NCI-H187 treated with DMSO at 0.1 percent for 48 hours (cell line): ENCODE data around the gene SLC38A1.

Source experiments
- DNase-seq: peaks from one replicate; lab custom pipeline; 2025; lab: John Stamatoyannopoulos, UW

The SLC38A1 gene

DNA sequence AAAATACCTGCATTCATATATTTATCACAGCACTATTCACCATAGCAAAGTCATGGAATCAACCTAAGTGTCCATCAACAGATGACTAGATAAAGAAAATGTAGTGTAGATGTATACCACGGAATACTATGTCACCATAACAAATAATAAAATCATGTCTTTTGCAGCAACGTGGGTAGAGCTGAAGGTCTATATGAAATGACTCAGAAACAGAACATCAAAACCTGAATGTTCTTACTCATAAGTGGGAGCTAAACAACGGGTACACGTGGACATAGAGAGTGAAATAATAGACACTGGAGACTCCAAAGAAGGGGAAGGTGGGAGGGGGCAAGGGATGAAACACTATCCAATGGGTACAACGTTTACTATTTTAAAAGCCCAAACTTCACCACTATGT is 37.9 kb downstream of the SLC38A1 start:
- no peak for DNase-seq

GRCh38 chr12:46230306-46230705 is 38.5 kb downstream of the SLC38A1 start:
- DNase-seq = no peak

DNA sequence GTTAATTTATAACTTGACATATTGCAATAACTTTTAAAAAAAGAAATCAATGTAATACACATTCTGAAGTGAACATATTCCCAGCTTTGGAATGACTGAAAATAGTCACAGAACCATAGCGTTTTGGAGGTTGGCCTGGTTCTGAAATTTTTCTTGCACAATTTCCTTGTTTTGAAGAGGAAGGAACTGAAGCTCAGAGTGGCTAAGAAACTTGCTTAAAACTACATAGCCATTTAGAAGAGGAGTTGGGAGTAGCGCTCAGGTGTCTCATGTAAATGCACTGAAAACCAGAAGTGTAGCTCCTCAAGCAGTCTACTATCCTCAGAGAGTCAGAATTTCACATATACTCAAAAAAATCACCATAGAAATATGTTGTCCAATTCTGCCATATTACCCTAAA is 41.2 kb downstream of the SLC38A1 start:
- DNase-seq = no peak

DNA sequence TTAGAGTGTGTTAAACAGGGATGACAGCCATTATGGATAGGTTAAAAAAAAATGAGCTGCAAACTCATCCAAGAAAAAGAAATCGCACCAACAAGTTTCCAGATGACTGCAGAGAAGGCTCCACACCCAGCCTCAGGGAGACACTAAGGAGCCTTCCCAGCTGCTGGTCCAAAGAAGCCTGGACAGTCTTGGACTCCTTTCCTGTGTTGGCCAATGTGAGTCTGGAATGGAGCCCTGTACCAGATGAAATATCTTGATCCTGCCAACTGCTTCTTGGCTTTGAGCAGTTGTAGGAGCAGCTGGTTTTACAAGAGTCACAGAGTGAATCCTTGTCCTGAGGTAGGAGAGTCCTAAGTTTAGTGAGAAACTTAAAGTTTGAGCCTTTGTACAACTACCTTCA is 44.5 kb downstream of the SLC38A1 start:
- no peak for DNase-seq

GRCh38 chr12:46223047-46223446 is 45.8 kb downstream of the SLC38A1 start:
- DNase-seq = no peak

DNA sequence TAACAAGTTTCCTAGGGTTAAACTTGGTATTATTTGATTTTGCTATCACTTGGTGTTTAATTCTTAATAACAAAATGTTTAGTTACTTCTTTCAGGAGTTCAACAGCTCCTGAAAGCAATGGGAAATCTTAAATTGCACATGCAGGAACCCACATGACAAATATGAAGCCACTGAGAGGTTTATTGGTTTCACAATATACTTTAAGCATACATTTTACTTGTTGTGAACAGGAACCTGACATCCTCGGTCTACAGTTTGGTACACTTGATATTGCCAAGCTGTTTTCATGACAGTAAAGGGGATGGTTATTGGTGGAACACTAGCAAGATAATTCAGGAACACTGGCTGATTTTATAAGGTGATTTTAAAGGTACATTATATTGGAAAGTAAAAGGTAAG is 46.2 kb downstream of the SLC38A1 start:
- DNase-seq = no peak

- DNase-seq = no peak
Measured at GRCh38 chr12:46221255-46222128, 47.4 kb downstream of the SLC38A1 start.

DNA sequence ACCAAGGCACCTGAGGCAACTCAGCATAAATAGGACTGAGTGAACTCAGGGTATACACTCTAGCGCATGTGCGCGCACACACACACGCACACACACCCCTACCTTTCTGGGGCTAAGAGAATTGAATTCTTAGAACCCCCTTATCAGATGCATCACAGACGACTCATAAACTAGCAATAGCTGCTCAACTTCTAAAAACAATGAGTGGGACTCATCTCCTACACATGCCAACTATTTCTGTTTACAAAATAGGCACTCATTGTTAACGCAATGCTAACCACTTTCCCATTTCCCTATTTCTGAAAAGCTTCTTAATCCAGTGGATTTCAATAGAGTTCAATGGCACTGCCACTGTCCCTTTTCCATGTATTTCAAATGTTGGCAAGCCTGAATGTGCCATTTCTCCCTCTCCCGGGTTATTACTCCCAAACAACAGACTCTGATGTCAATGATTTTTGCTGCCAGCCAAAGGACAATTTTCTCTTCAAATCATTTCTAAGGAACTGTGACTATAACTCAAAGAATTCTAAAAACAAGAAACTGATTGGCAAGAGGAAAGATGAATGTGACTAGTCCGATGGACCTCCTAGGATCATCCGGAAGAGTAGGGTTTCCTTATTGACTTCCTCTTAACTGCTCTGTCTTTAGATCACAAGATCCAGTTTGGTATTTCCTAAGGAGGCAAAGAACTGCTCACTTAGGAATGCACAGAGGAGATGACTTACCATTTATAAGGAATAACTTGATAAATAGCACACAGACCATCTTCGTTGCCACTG is 48.8 kb downstream of the SLC38A1 start:
- DNase-seq = no peak

DNA sequence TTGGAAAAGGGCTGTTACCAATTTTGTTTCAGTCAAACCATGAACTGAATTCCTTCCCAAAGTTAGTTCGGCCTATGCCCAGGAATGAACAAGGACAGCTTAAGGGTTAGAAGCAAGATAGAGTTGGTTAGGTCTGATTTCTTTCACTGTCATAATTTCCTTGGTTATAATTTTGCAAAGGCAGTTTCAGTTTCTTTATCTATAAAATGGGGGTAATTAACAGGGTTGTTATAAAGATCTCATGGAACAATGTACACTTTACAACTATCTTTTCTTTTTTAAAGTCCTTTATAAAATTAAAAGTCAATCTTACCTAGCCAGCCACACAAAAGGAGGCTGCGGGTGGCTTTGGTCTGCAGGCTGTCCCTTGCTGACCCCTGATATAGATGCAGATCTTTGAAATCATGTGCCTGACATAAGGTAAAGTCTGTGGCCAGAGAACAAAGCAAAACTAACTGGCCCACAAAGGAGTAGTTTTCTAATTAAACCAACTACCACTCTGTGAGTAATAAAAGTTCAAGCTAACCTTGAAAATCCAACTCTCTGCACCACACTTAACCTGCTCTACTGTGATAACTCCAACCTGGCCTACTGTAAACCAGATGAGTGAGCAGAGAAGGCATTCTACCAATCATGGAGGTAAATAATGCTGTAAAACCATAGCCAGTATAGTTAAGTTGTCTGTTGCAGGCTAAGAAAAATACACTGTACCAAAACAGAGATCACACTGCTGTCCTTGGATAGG is 49.5 kb downstream of the SLC38A1 start:
- no peak for DNase-seq

GRCh38 chr12:46218322-46219095 is 50.3 kb downstream of the SLC38A1 start:
- DNase-seq = no peak

GRCh38 chr12:46217541-46218321 is 51.1 kb downstream of the SLC38A1 start:
- no peak for DNase-seq

- DNase-seq = no peak
Measured at GRCh38 chr12:46214668-46215436, 54.0 kb downstream of the SLC38A1 start.

DNA sequence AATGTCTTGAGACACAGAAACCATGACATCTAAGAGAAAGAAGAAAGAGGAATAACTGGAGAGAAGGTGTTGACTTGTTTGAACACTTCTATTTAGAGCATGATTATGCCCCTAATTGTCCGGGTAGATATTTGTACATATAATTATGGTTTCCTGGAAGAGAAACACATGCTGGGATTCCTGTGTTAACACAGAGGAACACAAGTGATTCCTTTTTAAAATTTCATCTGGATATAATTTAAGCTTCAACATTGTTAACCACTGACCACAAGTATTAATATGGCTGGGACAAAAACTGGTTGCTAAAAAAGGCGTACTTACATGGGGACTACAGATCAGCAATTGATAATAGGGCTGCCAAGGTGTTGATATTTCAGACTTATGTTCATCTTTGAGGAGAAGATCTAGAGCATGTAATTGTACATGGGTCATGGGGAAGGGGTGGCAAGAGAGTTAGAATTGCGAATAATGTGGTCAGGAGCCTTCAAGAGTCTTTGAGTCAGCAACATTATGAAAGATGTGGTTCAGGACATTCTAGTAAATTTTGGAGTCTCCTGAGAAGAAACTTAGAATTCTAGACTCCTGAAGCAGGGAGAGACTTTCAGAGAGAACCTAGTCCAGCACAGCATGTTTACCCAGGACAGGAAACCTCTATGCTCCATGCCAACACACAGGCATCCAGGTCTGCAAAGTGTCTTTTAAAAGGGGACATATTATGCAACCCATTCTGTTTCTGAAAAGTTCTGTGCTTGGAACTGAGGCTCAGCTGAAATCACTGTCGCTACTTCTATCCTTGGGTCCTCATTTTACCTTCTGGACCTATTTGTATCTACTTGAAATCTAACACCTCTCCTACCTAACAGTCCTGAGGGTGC is 56.5 kb downstream of the SLC38A1 start:
- DNase-seq = no peak

GRCh38 chr12:46210873-46211439 is 57.9 kb downstream of the SLC38A1 start:
- DNase-seq = no peak

GRCh38 chr12:46209914-46210872 is 58.6 kb downstream of the SLC38A1 start:
- DNase-seq = peak; percentile 83

- no peak for DNase-seq
Measured at GRCh38 chr12:46209170-46209569, 59.7 kb downstream of the SLC38A1 start.

DNA sequence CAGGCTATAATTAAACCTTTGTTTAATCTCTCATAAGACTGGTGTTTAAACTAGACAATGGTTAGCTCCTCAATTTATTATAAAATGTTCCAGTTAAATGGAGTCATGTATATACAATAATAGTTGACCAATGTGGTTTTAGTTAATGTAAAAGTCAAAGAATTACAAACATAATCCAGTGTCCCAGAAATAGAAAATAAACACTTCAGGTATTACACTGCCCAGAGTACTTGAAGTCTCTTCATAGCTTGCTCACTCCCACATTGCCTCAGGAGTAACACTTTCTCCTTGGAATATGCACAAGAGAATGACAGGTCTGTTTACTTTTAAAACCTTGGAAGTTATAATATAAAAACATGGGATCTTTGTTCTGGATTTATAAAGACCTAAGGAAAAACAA is 60.5 kb downstream of the SLC38A1 start:
- peak; percentile 10 for DNase-seq

DNA sequence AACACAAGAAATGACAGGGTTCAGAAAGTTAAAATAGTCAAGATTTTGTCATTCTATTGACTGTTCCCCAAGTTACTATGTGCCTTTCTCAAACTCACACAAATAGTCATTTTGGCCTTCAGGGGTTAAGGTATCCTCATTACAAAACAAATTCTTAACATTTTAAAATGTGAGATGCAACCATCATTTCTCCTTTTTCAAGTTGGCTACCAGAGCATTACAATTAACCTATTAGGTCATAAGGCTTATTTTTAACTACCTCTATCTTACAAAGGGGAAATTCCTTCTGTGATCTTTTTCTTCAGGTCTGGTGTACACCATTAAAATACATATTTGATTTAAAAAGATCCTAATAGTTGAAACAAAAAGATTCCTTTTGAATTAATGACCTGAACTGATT is 61.2 kb downstream of the SLC38A1 start:
- DNase-seq = no peak
